NCI-H1417 treated with DMSO at 0.1 percent for 48 hours (cell line): ENCODE measurements around the gene FAP.

Experiments
- DNase-seq: peaks from one replicate; lab custom pipeline; 2025; lab: John Stamatoyannopoulos, UW

FAP gene

DNA sequence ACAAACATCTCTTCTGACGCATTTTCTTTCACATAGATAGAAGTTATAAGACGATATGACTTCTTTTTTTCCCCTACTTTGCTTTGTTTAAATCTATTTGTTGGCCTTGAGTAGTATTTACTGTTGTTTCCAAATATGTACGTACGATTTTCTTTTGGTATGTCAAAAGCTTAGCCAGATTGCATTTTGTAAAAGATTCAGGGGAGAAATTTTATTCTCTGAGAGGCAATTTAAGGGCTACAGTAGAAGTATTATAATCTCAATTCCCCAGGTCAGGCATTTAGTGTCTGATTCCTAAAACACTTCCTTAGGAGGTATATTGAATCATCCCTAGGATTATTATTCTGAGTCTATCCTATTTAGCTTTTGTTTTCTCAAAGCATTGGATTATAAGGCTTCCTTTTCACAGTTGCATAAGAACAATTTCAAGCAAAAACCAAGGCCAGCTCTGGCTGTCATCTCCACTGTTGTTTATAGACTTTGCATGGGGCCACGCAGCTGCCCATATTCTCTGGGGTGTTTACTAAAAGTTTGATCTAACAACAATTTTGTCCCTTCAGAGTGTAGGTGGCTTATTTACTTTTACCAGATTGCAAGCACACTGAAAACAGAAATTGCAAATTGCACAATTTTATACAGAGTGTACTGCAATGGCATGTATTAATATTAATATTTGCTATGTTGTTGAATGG is 57.6 kb downstream of the FAP start:
- no peak for DNase-seq

DNA sequence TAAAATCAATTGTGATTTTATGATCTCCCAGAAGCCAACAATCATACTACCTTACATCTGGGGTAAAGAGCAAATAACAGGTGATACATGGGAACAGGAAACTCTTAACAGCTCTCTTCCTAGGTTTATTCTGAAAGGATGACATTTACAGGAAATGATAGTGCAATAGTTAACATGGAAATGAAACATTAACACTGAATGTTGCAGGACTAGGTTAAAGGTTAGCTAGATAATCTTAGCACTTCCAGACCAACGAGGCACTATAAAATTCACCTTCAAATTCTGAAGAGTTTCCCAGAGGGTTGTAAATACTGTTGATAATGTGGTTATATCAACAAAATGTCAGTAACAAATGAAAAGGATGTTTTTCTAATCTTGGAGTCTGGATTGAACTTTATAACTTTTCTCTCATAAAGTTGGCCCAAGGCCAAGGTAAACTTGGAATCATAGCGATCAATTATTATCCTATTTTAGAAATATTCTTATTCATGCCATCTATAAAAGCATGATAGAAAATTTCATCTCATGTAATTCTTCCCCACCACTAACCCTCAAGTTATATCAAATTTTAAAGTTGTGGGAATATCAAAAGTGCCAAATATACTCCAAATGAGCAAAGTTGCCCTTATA is 58.3 kb downstream of the FAP start:
- no peak for DNase-seq

DNA sequence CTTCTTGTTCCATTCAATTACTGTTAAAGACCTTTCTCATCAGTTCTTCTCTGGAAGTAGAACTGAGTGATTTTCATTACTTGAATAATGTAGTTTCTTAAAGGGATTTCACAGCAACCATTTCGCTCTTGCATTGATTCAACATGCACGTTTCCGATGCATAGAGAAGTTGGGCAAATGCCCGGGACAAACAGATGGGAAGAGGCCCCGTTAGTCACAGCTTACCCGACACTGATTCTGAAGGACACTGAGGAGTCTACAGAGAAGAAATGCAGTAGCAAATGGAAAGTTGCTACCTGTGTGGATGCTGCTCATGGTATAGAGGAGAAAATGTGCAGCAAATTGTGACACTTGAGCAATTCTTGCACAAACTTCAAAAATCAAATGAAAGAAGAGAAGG is 58.9 kb downstream of the FAP start:
- DNase-seq, result no peak

DNA sequence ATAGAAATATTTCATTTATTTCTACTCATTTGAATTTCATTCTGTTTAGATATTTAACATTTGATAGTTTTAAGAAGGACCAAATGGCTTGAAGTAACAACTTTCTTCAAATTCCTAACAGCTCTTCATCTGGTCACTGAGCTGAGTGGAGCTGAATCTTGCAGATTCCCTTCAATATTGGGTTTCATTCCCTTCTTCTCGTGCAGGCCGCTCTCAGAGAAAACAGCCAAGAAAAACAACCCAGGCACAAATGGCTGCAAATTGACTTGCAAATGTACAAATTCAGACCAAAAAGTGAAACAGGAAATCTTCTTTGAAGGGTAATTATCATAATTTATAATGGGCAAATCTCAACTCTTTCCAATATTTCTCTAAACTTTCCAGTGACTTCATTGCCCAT is 60.9 kb downstream of the FAP start:
- no peak for DNase-seq

DNA sequence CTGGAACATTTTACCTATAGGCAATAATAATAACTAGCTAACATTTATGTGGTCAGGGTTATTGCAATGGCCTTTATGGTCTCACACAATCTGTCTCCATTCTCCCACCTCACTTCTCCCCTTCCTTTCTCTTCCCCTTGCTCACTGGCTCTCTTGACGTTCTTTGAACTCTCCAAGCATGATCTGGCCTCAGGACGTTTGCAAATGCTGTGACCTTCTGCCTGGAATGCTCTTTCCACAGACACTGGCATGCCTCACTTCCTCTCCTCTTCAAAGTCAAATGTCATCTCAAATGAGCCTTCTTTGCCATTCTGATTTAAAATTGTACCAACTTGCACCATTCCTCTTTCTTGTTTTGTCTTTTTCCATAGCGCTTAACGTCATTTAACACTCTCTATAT is 65.9 kb downstream of the FAP start:
- no peak for DNase-seq

DNA sequence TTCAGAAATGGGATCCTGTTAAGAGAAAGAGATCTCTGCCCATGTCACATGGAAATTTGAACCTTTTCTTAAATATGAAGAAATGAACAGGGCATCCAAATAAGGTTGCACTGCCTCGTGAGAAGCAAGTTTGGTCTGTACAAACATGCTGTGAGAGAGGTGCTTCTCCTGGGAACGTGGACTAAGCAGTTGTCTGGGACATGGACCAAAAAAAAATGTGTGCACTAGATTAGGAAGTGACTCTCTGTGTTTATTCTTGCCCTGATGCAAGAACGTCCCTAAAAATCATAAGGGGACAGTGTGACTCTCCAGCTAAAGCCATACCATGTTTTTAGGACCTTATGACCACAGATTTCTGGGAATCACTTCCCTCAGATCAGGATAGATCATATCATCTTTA is 67.5 kb downstream of the FAP start:
- no peak for DNase-seq

DNA sequence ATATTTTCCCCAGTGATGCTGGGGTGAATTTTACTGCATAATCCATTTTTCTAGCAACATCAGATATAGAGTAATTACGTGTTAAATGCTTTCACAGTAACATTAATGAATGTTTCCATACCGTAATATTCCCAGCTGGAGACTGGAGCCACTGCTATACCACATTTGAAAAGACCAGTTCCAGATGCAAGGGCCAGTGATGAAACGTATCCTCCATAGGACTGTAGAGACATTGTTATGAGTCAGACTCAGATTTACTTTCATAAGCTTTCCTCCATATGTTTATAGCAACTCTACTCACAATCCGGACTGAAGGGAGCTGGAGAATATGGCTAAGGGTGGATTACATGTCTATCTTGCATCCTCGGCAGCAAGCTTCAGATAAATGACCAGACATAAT is 68.5 kb downstream of the FAP start:
- DNase-seq, result no peak

DNA sequence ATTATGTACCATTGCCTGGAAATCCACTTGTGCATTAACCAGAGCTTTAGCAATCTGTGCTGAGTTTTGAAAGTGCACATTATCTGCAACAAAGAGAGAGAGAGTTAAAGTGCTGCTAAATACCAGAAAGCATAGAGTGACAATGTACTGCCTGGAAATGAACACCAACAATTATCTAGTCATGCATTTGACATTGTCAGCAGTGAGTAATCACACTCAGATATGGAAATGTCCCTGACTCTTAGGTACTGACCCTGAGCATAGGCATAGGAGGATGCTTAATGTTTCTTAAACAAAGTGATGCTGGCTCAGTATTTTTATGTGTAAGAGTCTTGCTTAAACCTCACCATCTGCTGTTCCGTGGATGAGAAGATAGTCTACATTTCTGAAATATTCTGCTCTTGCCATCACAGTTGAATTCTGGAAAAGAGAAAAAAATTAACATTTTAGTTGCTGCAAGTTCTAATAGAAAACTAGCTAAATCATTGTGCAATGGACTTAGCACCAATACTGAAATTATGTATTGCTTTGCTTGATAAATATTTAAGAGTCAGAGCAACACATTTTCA is 70.4 kb downstream of the FAP start:
- DNase-seq, result no peak

DNA sequence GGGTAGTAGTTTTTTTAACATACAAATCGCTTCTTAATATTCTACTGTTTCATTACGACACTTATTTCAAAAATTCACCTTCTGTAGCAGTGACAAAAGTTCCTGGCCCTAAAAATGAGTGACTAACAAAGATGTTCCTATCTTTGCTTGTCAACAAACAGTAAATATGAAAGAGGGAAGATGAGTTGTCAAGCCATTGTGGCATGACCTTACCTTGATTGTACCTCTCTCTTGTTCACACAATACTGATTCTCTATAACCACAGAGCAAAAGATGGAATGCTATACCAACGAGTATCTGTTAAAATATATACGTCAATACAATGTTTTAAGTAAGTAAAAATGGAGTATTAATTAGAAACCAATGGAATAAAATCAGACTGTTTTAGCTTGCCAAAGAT is 76.5 kb downstream of the FAP start:
- DNase-seq, result no peak

DNA sequence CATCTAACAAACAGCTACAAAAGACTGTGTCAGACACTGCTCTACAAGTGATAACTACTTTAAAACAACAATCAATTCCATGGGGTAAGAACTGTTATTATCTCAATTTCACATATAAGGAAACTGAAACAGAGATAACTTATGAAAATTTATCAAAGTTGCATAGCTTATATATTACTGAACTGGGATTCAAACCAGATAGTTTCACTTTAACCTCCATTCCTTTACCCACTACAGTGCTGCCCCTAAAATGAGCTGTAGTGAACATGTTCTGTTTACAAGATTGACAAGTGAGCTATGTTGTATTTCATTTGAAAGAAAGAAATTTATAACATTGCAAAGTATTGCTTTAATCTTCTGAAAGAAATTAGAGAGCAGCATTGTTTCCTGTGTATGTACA is 77.1 kb downstream of the FAP start:
- DNase-seq, result no peak

DNA sequence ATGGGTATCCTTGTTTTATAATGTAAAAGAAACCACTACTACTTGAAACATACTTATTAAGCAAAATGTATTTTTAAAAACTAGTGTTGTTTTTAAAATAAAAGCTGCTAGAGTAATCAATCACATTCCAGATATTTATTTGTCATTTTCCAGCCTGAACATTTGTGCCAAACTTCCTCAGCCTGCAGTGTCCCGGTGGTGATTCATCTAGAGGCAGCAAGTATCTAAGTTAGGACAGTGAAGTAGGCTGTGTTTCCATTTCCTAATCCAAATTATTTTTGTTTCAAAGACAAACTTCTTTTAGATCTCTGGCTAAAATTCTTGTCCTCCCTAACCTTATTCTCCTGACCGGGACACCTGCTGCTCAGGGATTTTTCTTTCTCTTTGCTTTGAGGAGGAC is 78.4 kb downstream of the FAP start:
- DNase-seq, result no peak

DNA sequence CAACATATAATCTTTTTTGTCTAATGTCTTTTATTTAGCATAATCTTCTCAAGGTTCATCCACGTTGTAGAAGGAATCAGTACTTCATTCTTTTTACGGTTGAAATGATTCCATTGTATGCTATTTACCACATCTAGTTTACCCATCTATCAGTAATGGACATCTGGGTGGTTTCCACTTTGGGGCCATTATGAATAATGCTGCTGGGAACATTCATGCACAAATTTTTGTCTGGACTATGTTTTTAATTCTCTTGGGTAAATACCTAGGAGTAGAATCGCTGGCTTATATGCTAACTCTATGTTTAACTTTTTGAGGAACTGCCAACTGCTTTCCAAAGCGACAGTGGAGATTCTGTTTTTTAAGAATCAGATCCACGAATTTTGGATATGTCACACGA is 83.8 kb downstream of the FAP start:
- DNase-seq, result no peak

DNA sequence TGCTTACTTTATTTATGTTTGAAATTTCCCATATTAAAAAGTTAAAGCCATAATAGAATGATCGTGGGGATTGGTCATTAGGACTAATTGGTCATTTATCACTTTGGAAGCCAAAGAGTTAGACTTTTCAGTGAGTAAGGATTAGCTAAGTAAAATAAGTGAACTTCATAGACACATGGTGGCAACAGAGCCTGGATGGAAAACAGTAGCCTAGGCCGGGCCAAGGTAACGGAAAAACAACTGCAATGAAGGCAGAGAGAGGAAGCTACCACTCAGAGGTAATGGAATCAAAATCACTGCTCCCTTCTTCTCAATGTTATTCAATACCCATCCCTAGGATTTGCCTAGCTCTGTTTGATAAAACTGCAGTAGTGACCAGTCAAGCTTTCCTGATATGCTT is 87.1 kb downstream of the FAP start:
- no peak for DNase-seq

DNA sequence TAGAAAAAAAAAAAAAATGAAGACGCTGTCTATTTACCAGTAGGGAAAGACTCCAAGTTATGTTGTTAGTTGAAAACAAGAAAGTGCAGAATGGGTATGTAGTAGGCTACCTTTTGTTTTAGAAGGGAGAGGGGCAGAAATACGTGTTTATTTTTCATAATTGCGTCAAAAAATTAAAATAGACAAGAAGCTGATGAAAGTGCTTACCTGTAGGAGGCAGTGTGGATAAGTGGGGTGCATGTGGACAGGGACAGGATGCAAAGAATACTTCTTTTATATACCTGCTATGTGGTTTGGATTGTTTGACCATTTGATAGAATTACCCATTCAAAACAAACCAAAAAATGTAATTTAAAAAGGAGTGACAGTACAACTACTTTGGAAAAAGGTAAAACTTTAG is 88.2 kb downstream of the FAP start:
- no peak for DNase-seq

DNA sequence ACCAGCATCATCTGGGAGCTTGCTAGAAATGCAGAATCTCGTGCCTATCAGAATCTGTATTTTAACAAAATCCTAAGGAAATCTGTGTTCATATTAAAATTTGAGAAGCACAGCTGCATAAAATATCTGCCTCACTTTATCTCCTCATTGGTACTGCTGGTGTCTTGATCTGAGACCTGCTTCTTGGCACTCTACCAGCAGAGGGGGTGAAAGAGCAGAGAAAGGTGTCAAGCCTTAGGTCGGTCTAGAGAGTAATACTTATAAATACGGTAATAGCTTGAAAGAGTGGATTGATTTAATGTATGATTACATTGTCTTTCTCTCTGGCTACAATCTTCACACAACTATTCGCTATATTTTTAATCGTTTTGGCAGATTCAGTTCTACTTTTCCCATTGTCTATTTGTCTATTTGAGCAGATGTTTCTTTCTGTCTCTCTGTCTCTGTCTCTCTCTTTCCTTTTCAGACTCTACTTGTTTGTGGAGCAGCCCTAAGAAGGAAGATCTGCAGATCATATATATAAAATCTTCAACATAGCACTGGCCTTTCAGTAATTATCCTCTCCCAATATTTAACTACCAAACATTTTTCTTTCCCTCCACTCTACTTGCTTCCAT is 89.5 kb downstream of the FAP start:
- no peak for DNase-seq

DNA sequence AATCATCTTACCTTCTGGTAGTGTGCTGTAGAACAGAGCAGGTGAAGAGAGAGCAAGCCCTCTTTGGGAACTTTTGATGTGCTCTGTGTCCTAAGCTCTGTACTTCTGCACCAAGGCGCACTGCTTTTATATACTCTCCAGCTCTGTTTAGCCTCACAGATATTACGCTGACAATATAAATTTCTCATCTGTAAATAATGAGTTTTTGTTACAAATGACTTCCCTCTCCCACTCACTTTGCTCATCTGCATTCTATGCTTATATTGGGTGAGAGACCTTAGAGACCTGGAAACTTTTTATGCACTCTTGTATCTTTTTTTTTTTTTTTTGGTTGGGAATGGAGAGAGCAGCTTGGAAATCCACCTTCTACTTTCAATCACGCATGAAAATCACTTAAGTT is 91.1 kb downstream of the FAP start, which contains the start of gene GCG:
Gene GCG, minus strand, starts transcription at position 101 of the 400 bp plus-strand sequence. CDS start 3,069 bp downstream, outside the sequence.
- DNase-seq, result no peak

DNA sequence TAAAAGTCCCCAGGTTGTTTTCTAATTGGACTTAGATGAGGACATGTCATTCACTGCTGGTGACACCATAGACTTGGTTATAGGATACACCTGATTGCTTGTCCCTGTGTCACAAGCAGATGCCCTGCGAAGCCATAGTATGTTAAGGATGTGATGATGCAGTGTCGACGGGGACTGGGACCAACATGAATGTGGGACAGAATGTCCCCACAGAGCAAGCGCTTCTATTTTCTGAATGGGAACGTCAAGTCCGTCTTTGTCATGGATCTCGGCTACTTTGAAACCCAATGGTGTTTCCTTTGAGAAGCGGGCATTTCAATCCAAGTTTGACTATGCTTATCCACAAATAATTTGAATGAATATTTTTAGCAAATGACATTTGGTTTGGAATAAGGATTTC is 93.3 kb downstream of the FAP start:
- no peak for DNase-seq

DNA sequence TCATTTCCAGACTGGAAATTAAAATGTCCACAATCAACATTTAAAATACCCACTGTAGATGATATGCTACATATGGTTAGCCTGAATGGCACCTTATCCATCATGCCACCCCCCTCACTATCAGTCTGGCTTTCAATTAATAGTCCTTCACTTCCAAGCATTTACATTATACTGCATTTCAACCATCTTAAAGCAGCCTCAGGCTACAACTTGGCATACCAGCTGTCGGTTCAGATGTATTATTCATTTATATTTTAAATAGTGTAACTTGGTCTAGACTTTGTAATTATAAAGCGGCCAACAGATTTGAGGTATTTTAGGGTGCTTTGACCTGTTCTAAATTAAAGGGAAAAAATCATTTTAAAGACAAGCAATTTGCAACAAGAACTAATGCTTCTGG is 93.8 kb downstream of the FAP start:
- DNase-seq, result no peak

DNA sequence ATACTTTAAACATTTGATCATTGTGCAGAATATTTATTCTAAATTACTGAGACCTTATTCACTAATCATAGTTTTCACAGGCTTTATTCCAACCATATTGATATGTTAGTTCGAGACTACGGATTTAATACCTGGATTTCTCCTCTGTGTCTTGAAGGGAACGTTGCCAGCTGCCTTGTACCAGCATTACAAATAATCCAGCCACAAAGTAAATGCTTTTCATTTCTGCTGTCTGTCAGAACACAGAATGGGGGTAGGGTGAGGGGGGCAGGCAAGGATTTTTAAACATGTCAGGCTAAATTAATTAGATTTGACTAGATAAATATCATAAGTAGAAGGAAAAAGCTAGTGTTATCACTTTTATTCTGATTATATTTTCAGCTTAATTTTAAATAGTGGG is 94.3 kb downstream of the FAP start:
- DNase-seq, result no peak

DNA sequence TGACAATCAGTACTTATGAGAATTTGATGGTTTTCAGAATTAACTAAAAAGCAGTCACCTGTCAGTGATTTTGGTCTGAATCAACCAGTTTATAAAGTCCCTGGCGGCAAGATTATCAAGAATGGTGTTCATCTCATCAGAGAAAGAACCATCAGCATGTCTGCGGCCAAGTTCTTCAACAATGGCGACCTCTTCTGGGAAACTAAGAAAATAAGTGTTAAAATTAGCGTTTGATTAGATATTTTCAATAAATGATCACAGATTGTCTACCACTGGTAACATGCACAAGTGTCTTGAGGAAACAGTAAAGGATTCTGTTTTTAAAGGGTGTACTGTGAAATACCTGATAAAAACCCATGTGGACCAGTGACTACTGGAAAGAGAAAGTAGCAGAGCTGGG is 99.3 kb downstream of the FAP start:
- DNase-seq, result no peak

DNA sequence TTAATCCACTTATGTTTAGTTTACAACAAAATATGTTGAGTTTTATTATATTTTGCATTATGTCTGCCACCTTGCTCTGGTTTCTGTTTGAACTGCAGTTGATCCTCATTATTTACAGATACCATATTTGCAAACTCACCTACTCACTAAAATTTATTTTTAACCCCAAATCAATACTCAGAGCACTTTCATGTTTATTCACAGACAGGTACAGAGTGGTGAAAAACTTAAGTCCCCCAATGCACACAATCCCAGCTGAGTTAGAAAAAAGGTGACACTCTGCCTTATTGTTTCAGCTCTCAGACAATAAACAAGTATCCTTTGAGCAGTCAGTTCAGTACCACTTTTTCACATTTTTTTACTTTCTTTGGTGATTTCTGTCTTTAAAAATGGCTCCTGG is 104.9 kb downstream of the FAP start:
- no peak for DNase-seq

DNA sequence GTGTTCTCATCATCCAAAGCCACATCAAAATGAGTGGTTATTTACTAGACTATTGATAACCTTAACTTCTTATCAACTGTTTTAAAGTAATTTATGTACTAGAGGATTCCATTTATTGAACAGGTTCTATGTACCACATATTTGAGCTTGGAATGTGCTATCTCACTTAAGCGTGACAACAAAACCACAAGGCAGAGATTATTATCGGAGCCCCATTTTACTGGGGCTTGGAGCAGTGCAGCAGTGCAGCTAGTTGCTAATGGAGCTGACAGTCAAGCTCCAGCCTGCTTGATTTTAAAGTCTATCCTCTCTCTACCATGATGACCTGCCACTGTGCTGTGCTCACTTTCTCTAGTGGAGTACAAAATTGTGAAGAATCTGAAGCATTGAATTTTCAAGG is 115.8 kb downstream of the FAP start:
- DNase-seq, result no peak

DNA sequence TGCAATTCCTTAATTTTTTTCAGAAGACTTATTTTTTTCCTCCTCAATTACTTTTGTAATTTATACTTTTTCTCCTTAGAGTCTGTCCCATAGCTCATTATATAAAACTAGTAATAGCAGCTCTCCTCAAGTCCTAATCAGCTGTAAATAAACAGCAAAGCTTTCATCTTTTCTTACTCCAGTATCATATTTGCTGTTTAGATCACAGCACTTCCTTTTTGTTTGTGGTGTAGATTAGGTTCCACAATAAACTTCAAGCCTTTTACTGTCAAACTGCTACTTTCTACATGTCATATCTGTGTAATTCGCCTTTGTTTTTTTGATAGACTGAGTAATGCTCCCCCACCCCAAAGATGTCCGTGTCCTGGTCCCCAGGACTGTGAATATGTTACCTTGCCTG is 116.7 kb downstream of the FAP start:
- DNase-seq, result no peak
